Stimulated activated effector memory CD8-positive, alpha-beta T cell treated with anti-CD3 and anti-CD28 coated beads, Interleukin-12 subunit alpha, Interleukin-12 subunit beta, amount 100 ng/mL, for 72 hours (primary cell): ENCODE results near the gene MAGI2.

Source experiments
- ATAC-seq: fragments of 150-1000 bp; cut with Tn5 transposase; 2 replicates; pipeline ENCODE4 v1.10.0; 2021
- DNase-seq, 2 donors: peaks; one replicate each; pipeline ENCODE4 v3.0.0; 2021 to 2022; ENCODE audit warnings: low spot score in 2 of 2
- H3K27ac Mint-ChIP-seq: one replicate; pipeline ENCODE4 v1.8.0; 2022; ENCODE audit warnings: mild to moderate bottlenecking, mixed read lengths
- H3K36me3 Mint-ChIP-seq: one replicate; pipeline ENCODE4 v1.8.0; 2022; ENCODE audit warnings: mild to moderate bottlenecking, mixed read lengths
- H3K4me1 Mint-ChIP-seq: one replicate; pipeline ENCODE4 v1.8.0; 2022; ENCODE audit warnings: mixed read lengths
- H3K4me3 Mint-ChIP-seq: one replicate; pipeline ENCODE4 v1.8.0; 2022; ENCODE audit warnings: mild to moderate bottlenecking, mixed read lengths
- H3K9me3 Mint-ChIP-seq: one replicate; pipeline ENCODE4 v1.8.0; 2022; ENCODE audit warnings: mixed read lengths

Gene MAGI2

GRCh38 chr7:78662939-78663338, 790.5 kb downstream of the MAGI2 start:
- DNase-seq (no peak), ATAC-seq (no peak)
- H3K9me3 Mint-ChIP-seq: peaks cover 17% of the 10 kb centered on the region
- H3K4me1 Mint-ChIP-seq: no peaks in the 10 kb centered on the region
- H3K36me3 Mint-ChIP-seq: no peaks in the 10 kb centered on the region
- H3K4me3 Mint-ChIP-seq: no peak overlapping the region
- no peak overlapping the region for H3K27ac Mint-ChIP-seq

- H3K4me3 Mint-ChIP-seq: no peak overlapping the region
- H3K36me3 Mint-ChIP-seq: no peaks in the 10 kb centered on the region
- no peak for ATAC-seq
These were observed 803.5 kb downstream of the MAGI2 start for GRCh38 chr7:78649976-78650375.

GRCh38 chr7:78649236-78649635, 804.2 kb downstream of the MAGI2 start:
- no peaks in the 10 kb centered on the region for H3K4me1 Mint-ChIP-seq
- H3K27ac Mint-ChIP-seq: no peak overlapping the region
- ATAC-seq: no peak
- H3K36me3 Mint-ChIP-seq: no peaks in the 10 kb centered on the region
- H3K4me3 Mint-ChIP-seq: no peak overlapping the region
- no peak for DNase-seq
- H3K9me3 Mint-ChIP-seq: peaks cover 3% of the 10 kb centered on the region

More at GRCh38 chr7:78649976-78650375, 803.5 kb downstream of the MAGI2 start:
- no peak for DNase-seq
- H3K27ac Mint-ChIP-seq: no peak overlapping the region
- no peaks in the 10 kb centered on the region for H3K4me1 Mint-ChIP-seq
- H3K9me3 Mint-ChIP-seq: peaks cover 3% of the 10 kb centered on the region

- Mint-ChIP-seq H3K4me1 (no peaks in the 10 kb centered on the region), H3K27ac (no peak overlapping the region)
These were observed 810.7 kb downstream of the MAGI2 start for GRCh38 chr7:78642751-78643150.

GRCh38 chr7:78638364-78638763, 815.1 kb downstream of the MAGI2 start:
- H3K4me1 Mint-ChIP-seq: no peaks in the 10 kb centered on the region
- no peak for ATAC-seq

More at GRCh38 chr7:78642751-78643150, 810.7 kb downstream of the MAGI2 start:
- no peak for DNase-seq
- no peaks in the 10 kb centered on the region for H3K36me3 Mint-ChIP-seq
- H3K4me3 Mint-ChIP-seq: no peak overlapping the region
- peaks cover 12% of the 10 kb centered on the region for H3K9me3 Mint-ChIP-seq
- no peak for ATAC-seq

GRCh38 chr7:78636727-78637126, 816.7 kb downstream of the MAGI2 start:
- H3K4me1 Mint-ChIP-seq: no peaks in the 10 kb centered on the region
- H3K27ac Mint-ChIP-seq: no peak overlapping the region
- no peak for DNase-seq
- H3K36me3 Mint-ChIP-seq: no peaks in the 10 kb centered on the region
- no peak overlapping the region for H3K4me3 Mint-ChIP-seq
- peaks cover 13% of the 10 kb centered on the region for H3K9me3 Mint-ChIP-seq
- ATAC-seq: no peak

More at GRCh38 chr7:78638364-78638763, 815.1 kb downstream of the MAGI2 start:
- no peak for DNase-seq
- H3K9me3 Mint-ChIP-seq: peaks cover 11% of the 10 kb centered on the region
- no peaks in the 10 kb centered on the region for H3K36me3 Mint-ChIP-seq
- no peak overlapping the region for H3K27ac Mint-ChIP-seq
- no peak overlapping the region for H3K4me3 Mint-ChIP-seq

- Mint-ChIP-seq H3K36me3 (no peaks in the 10 kb centered on the region), H3K27ac (no peak overlapping the region), H3K9me3 (peaks cover 15% of the 10 kb centered on the region), H3K4me3 (no peak overlapping the region), H3K4me1 (no peaks in the 10 kb centered on the region)
- no peak for ATAC-seq
- DNase-seq: no peak
These were observed 818.3 kb downstream of the MAGI2 start for GRCh38 chr7:78635026-78635793.

- no peak for DNase-seq
- no peaks in the 10 kb centered on the region for H3K36me3 Mint-ChIP-seq
- H3K4me1 Mint-ChIP-seq: no peaks in the 10 kb centered on the region
- ATAC-seq: no peak
- no peak overlapping the region for H3K4me3 Mint-ChIP-seq
- peaks cover 20% of the 10 kb centered on the region for H3K9me3 Mint-ChIP-seq
- no peak overlapping the region for H3K27ac Mint-ChIP-seq
These were observed 819.4 kb downstream of the MAGI2 start for GRCh38 chr7:78634093-78634492.

- Mint-ChIP-seq H3K4me1 (no peaks in the 10 kb centered on the region), H3K9me3 (peaks cover 12% of the 10 kb centered on the region), H3K27ac (no peak overlapping the region), H3K4me3 (no peak overlapping the region), H3K36me3 (no peaks in the 10 kb centered on the region)
- ATAC-seq (no peak), DNase-seq (no peak)
These were observed 832.5 kb downstream of the MAGI2 start for GRCh38 chr7:78620920-78621319.

- Mint-ChIP-seq H3K4me1 (no peaks in the 10 kb centered on the region), H3K4me3 (no peak overlapping the region), H3K9me3 (peaks cover 9% of the 10 kb centered on the region), H3K36me3 (no peaks in the 10 kb centered on the region), H3K27ac (no peak overlapping the region)
- no peak for DNase-seq
- no peak for ATAC-seq
These were observed 836.9 kb downstream of the MAGI2 start for GRCh38 chr7:78616539-78616938.

GRCh38 chr7:78609281-78609680, 844.2 kb downstream of the MAGI2 start:
- Mint-ChIP-seq H3K9me3 (peaks cover 3% of the 10 kb centered on the region), H3K27ac (no peak overlapping the region)
- ATAC-seq: no peak

GRCh38 chr7:78607099-78607498, 846.4 kb downstream of the MAGI2 start:
- Mint-ChIP-seq H3K36me3 (no peaks in the 10 kb centered on the region), H3K4me3 (no peak overlapping the region), H3K9me3 (peaks cover 3% of the 10 kb centered on the region), H3K4me1 (no peaks in the 10 kb centered on the region), H3K27ac (no peak overlapping the region)
- ATAC-seq (no peak), DNase-seq (no peak)

More at GRCh38 chr7:78609281-78609680, 844.2 kb downstream of the MAGI2 start:
- no peak for DNase-seq
- H3K4me1 Mint-ChIP-seq: no peaks in the 10 kb centered on the region
- no peak overlapping the region for H3K4me3 Mint-ChIP-seq
- no peaks in the 10 kb centered on the region for H3K36me3 Mint-ChIP-seq

GRCh38 chr7:78605119-78605518, 848.3 kb downstream of the MAGI2 start:
- no peak overlapping the region for H3K4me3 Mint-ChIP-seq
- no peak for DNase-seq
- H3K9me3 Mint-ChIP-seq: peaks cover 3% of the 10 kb centered on the region
- H3K36me3 Mint-ChIP-seq: no peaks in the 10 kb centered on the region
- H3K4me1 Mint-ChIP-seq: no peaks in the 10 kb centered on the region
- no peak overlapping the region for H3K27ac Mint-ChIP-seq
- ATAC-seq: no peak

GRCh38 chr7:78601728-78602127, 851.7 kb downstream of the MAGI2 start:
- ATAC-seq: no peak
- H3K9me3 Mint-ChIP-seq: peaks cover 4% of the 10 kb centered on the region

GRCh38 chr7:78594156-78594555, 859.3 kb downstream of the MAGI2 start:
- Mint-ChIP-seq H3K9me3 (peaks cover 12% of the 10 kb centered on the region), H3K36me3 (no peaks in the 10 kb centered on the region), H3K27ac (no peak overlapping the region), H3K4me1 (no peaks in the 10 kb centered on the region), H3K4me3 (no peak overlapping the region)
- DNase-seq (no peak), ATAC-seq (no peak)

More at GRCh38 chr7:78601728-78602127, 851.7 kb downstream of the MAGI2 start:
- no peak overlapping the region for H3K27ac Mint-ChIP-seq
- no peaks in the 10 kb centered on the region for H3K36me3 Mint-ChIP-seq
- no peak for DNase-seq
- H3K4me1 Mint-ChIP-seq: no peaks in the 10 kb centered on the region
- no peak overlapping the region for H3K4me3 Mint-ChIP-seq

- Mint-ChIP-seq H3K27ac (no peak overlapping the region), H3K4me1 (no peaks in the 10 kb centered on the region), H3K4me3 (no peak overlapping the region), H3K36me3 (no peaks in the 10 kb centered on the region), H3K9me3 (peaks cover 10% of the 10 kb centered on the region)
- ATAC-seq (no peak), DNase-seq (no peak)
These were observed 865.1 kb downstream of the MAGI2 start for GRCh38 chr7:78588393-78588792.
